NCI-H460 (cell line): Measurements from ENCODE around the gene CCNG2. TPM values are rescaled to one million over a fixed set of nuclear protein-coding genes. Genes with fewer than 3 reads are reported as not detected.

Experiments used
- DNase-seq: peaks from one replicate; pipeline ENCODE4 v3.0.0-alpha.2; 2016; ENCODE audit warnings: low read depth; ENCODE audit errors: extremely low read depth
- small RNA-seq, 2 experiments: library from RNA; depleted of rRNA; stranded (forward); fragments of <200 nt; gene quantifications; one replicate each; pipeline ENCODE3, GENCODE V24; 2014
- total RNA-seq: library from RNA; depleted of rRNA; stranded (reverse); fragments of >200 nt; shearing (Covaris generic); gene quantifications from 2 replicates; pipeline ENCODE4 v1.2.3, GENCODE V29; 2014; rRNA removed

CCNG2 gene
- total RNA-seq, 1 experiment from 2014 or later: 8.9 TPM

GRCh38 chr4:77199701-77200100 lies 42.7 kb downstream of the CCNG2 start:
- DNase-seq: no peak

- no peak for DNase-seq
Measured at GRCh38 chr4:77201343-77201742, 44.3 kb downstream of the CCNG2 start.

GRCh38 chr4:77201857-77202256 lies 44.9 kb downstream of the CCNG2 start:
- DNase-seq: no peak

GRCh38 chr4:77202491-77202890 lies 45.5 kb downstream of the CCNG2 start:
- DNase-seq: no peak

- DNase-seq: peak; percentile 69
Measured at GRCh38 chr4:77203380-77204197, 46.6 kb downstream of the CCNG2 start.

GRCh38 chr4:77204621-77205020 lies 47.6 kb downstream of the CCNG2 start:
- no peak for DNase-seq

GRCh38 chr4:77209012-77209411 lies 52.0 kb downstream of the CCNG2 start:
- DNase-seq: no peak

GRCh38 chr4:77209936-77210335 lies 52.9 kb downstream of the CCNG2 start:
- no peak for DNase-seq

GRCh38 chr4:77215107-77215506 lies 58.1 kb downstream of the CCNG2 start:
- DNase-seq: no peak

GRCh38 chr4:77217526-77217925 lies 60.5 kb downstream of the CCNG2 start:
- no peak for DNase-seq

- DNase-seq: no peak
Measured at GRCh38 chr4:77219266-77219665, 62.3 kb downstream of the CCNG2 start.

Small RNAs within 50 kb of the gene (small RNA-seq; reads per million reads assigned to genes)
- 0 reads per million in 2 experiments for gene RNU6-1187P

Other genes with a start within 250 kb of the CCNG2 start
- 28.6 and 32.2 TPM in 2 replicates for gene SEPTIN11, start 207.5 kb upstream of the CCNG2 start, total RNA-seq
- gene CCNI, start 81.2 kb upstream of the CCNG2 start, total RNA-seq: 147 TPM in 2 replicates